WTC11 (cell line): Measurements from ENCODE around the gene OSBPL6. TPM values are rescaled to one million over a fixed set of nuclear protein-coding genes. Genes with fewer than 3 reads are reported as not detected.

Experiments
- ATAC-seq: fragments of 200-7000 bp; cut with Tn5 transposase; 2 replicates; pipeline ENCODE4 v1.10.0; 2021; ENCODE audit warnings: mild to moderate bottlenecking, moderate library complexity
- CTCF ChIA-PET: fragments of 300-600 bp; sonication (Branson Sonifier 250); formaldehyde crosslinking; loops from one replicate; lab custom pipeline; 2021; ENCODE audit warnings: antibody characterized with exemption; lab: Charles Lee
- POLR2A ChIA-PET: fragments of 350-600 bp; sonication (Branson Sonifier 250); formaldehyde crosslinking; loops from one replicate; lab custom pipeline; 2021; ENCODE audit warnings: antibody characterized with exemption; lab: Charles Lee
- DNase-seq: peaks from one replicate; pipeline ENCODE4 v3.0.0; 2021; ENCODE audit warnings: low spot score
- H3K27ac Mint-ChIP-seq: 2 replicates; pipeline ENCODE4 v1.8.0; 2021; ENCODE audit warnings: mixed read lengths
- H3K27me3 Mint-ChIP-seq: 2 replicates; pipeline ENCODE4 v1.8.0; 2021; ENCODE audit warnings: low read depth, mild to moderate bottlenecking, moderate library complexity, mixed read lengths
- H3K36me3 Mint-ChIP-seq: 2 replicates; pipeline ENCODE4 v1.8.0; 2021; ENCODE audit warnings: mixed read lengths
- H3K4me1 Mint-ChIP-seq: 2 replicates; pipeline ENCODE4 v1.8.0; 2022; ENCODE audit warnings: mixed read lengths
- H3K4me3 Mint-ChIP-seq: 2 replicates; pipeline ENCODE4 v1.8.0; 2021; ENCODE audit warnings: mild to moderate bottlenecking, moderate library complexity, mixed read lengths
- H3K9me3 Mint-ChIP-seq: 2 replicates; pipeline ENCODE4 v1.8.0; 2021; ENCODE audit warnings: mixed read lengths
- ATF1 ChIP-seq: sonication (generic); formaldehyde crosslinking; IDR thresholded peaks from 2 replicates; pipeline ENCODE4 v1.8.1; 2023; ENCODE audit warnings: mild to moderate bottlenecking, moderate library complexity, missing genetic modification reagents
- ATF2 ChIP-seq: sonication (generic); formaldehyde crosslinking; IDR thresholded peaks from 2 replicates; pipeline ENCODE4 v1.8.1; 2022; ENCODE audit warnings: low read depth, missing genetic modification reagents, borderline replicate concordance
- CTCF ChIP-seq: fragments of 200-600 bp; IDR thresholded peaks from 2 replicates; pipeline ENCODE4 v1.8.0; 2022; ENCODE audit warnings: antibody characterized with exemption
- E2F5 ChIP-seq: sonication (generic); formaldehyde crosslinking; IDR thresholded peaks from 2 replicates; pipeline ENCODE4 v1.8.1; 2022; ENCODE audit warnings: mild to moderate bottlenecking, moderate library complexity, missing genetic modification reagents
- EMX1 ChIP-seq: fragments of 250-450 bp; sonication (Bioruptor Pico); IDR thresholded peaks from 2 replicates; pipeline ENCODE4 v1.8.0; 2021; ENCODE audit warnings: mild to moderate bottlenecking
- ERG ChIP-seq: fragments of 250-450 bp; sonication (Bioruptor Pico); IDR thresholded peaks from 2 replicates; pipeline ENCODE4 v1.8.0; 2021; ENCODE audit warnings: mild to moderate bottlenecking
- FOXP4 ChIP-seq: sonication (generic); formaldehyde crosslinking; IDR thresholded peaks from 2 replicates; pipeline ENCODE4 v1.8.0; 2022; ENCODE audit warnings: mild to moderate bottlenecking, missing genetic modification reagents
- HMGXB4 ChIP-seq: sonication (generic); formaldehyde crosslinking; IDR thresholded peaks from 2 replicates; pipeline ENCODE4 v1.8.1; 2023; ENCODE audit warnings: mild to moderate bottlenecking, moderate library complexity, missing genetic modification reagents
- IRF2 ChIP-seq: sonication (generic); formaldehyde crosslinking; IDR thresholded peaks from 2 replicates; pipeline ENCODE4 v1.8.0; 2022; ENCODE audit warnings: low read depth, missing genetic modification reagents, borderline replicate concordance
- KAT7 ChIP-seq: sonication (generic); formaldehyde crosslinking; IDR thresholded peaks from 2 replicates; pipeline ENCODE4 v1.8.1; 2023; ENCODE audit warnings: missing genetic modification reagents, mild to moderate bottlenecking, borderline replicate concordance
- RELA ChIP-seq: sonication (generic); formaldehyde crosslinking; IDR thresholded peaks from 2 replicates; pipeline ENCODE4 v1.8.1; 2022; ENCODE audit warnings: missing genetic modification reagents, mild to moderate bottlenecking, borderline replicate concordance
- SOX15 ChIP-seq: fragments of 250-450 bp; sonication (Bioruptor Pico); IDR thresholded peaks from 2 replicates; pipeline ENCODE4 v1.9.0; 2021; ENCODE audit warnings: mild to moderate bottlenecking
- ZNF317 ChIP-seq: sonication (generic); formaldehyde crosslinking; IDR thresholded peaks from 2 replicates; pipeline ENCODE4 v1.8.1; 2023; ENCODE audit warnings: low read depth, mild to moderate bottlenecking, moderate library complexity, missing genetic modification reagents, borderline replicate concordance
- ZNF396 ChIP-seq: fragments of 250-450 bp; sonication (Bioruptor Pico); IDR thresholded peaks from 2 replicates; pipeline ENCODE4 v1.8.0; 2021; ENCODE audit warnings: mild to moderate bottlenecking, moderate library complexity, borderline replicate concordance
- ZNF423 ChIP-seq: fragments of 250-450 bp; sonication (Bioruptor Pico); IDR thresholded peaks from 2 replicates; pipeline ENCODE4 v2.1.2; 2022; ENCODE audit warnings: mild to moderate bottlenecking, moderate library complexity
- total RNA-seq: library from RNA; stranded (reverse); gene quantifications from 3 replicates; pipeline ENCODE4 v1.2.3, GENCODE V29; 2021

Gene OSBPL6
- total RNA-seq, 1 experiment from 2014 or later = 9.2 TPM

- CTCF ChIA-PET = interaction anchor here (1.6 to 1.8 kb wide), 2 partner anchors 20 to 283 kb away, joined by 7 read pairs; partner anchors contain the start of gene RBM45
- no peak overlapping the region for H3K27ac Mint-ChIP-seq
- no peak for TF ChIP-seq CTCF
- no peak for TF ChIP-seq ZNF396
- TF ChIP-seq RELA (CRISPR knock-in tag) = no peak
- TF ChIP-seq HMGXB4 = no peak
- no peak for TF ChIP-seq KAT7 (CRISPR knock-in tag)
- TF ChIP-seq SOX15 (CRISPR knock-in tag) = no peak
- TF ChIP-seq EMX1 (CRISPR knock-in tag) = no peak
- TF ChIP-seq ATF2 = no peak
- TF ChIP-seq IRF2 (CRISPR knock-in tag) = no peak
- TF ChIP-seq ZNF423 (CRISPR knock-in tag) = no peak
- TF ChIP-seq, all 79 proteins: peak for 0
- ATAC-seq (no peak), DNase-seq (no peak)
- POLR2A ChIA-PET = no interaction called here
- no peaks in the 10 kb centered on the region for H3K27me3 Mint-ChIP-seq
- no peaks in the 10 kb centered on the region for H3K4me1 Mint-ChIP-seq
- H3K36me3 Mint-ChIP-seq = no peaks in the 10 kb centered on the region
- no peaks in the 10 kb centered on the region for H3K9me3 Mint-ChIP-seq
- no peak overlapping the region for H3K4me3 Mint-ChIP-seq
Measured at GRCh38 chr2:178394859-178395258, 200.5 kb downstream of the OSBPL6 start.

- POLR2A ChIA-PET = no interaction called here
- Mint-ChIP-seq H3K4me3 (no peak overlapping the region), H3K27me3 (no peaks in the 10 kb centered on the region), H3K36me3 (no peaks in the 10 kb centered on the region), H3K27ac (no peak overlapping the region), H3K4me1 (no peaks in the 10 kb centered on the region), H3K9me3 (no peaks in the 10 kb centered on the region)
- DNase-seq (no peak), ATAC-seq (no peak)
- no peak for TF ChIP-seq ERG (CRISPR knock-in tag)
- TF ChIP-seq FOXP4 (CRISPR knock-in tag) = no peak
- no peak for TF ChIP-seq RELA (CRISPR knock-in tag)
- TF ChIP-seq E2F5 = no peak
- no peak for TF ChIP-seq ZNF317 (CRISPR knock-in tag)
- no peak for TF ChIP-seq KAT7 (CRISPR knock-in tag)
- TF ChIP-seq ATF1 (CRISPR knock-in tag) = no peak
- CTCF ChIA-PET = interaction anchor here (1.6 to 1.8 kb wide), 2 partner anchors 19 to 283 kb away, joined by 7 read pairs; partner anchors contain the start of gene RBM45
Measured at GRCh38 chr2:178395295-178395694, 201.0 kb downstream of the OSBPL6 start.
